Measurements from ENCODE around the gene TBC1D30. TPM values are rescaled to one million over a fixed set of nuclear protein-coding genes. Genes with fewer than 3 reads are reported as not detected.

Gene TBC1D30
- total and polyA plus RNA-seq, 9 of the 15 experiments (the other 6 are each of a cell fraction or from before 2014, with no cell fraction given): 0.07 to 0.55 (median 0.20) TPM; not detected in 1

DNA sequence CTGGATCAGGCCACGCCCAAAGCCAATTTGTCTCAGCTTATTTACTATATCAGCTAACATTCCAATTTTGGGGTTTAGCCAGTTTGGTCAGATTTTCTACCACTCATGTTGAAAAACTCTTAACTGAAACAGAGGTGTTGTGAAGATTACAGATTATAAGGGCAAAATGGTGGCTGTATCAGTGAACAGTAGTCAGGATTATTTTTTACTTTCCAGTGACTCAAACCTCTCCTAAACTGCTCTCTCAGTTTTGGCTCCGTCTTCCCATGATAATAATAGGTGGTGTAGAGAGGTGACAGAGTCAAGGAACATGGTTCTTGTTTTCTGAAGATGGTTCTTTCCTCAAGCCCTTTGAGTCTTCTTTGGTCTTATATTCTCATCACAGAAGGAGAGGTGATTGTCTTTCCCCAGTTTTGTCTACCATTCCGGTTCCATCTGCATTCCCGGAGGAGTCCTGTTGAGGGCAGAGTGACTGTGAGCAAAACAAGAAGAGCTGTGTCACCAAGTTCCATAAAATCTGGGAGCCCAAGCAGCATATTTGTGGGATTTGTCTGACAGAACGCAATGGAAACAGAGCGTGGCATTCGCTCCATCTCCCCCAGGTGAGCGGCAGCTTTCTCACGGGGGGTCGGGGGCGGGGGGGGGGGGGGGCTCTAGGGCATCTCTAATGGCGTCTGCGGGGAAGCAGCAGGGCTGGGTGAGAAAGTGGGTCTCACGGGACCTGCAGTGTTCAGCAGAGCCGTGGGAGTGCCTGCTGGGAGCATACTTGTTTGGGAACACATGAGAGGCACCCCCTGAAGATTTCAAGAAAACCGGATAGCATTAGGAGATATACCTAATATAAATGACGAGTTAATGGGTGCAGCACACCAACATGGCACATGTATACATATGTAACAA is 59.1 kb downstream of the TBC1D30 start:
- Histone ChIP-seq H3K27ac (ENCODE audit: extremely low read depth, low read depth, low read length) (no peak overlapping the region), H3K4me2 (ENCODE audit: insufficient read depth, low read length) (no peak overlapping the region), H3K9me1 (ENCODE audit: control insufficient read depth, insufficient read depth, low read length) (no peaks in the 10 kb centered on the region), H4K20me1 (replicated peaks; ENCODE audit: control insufficient read depth, insufficient read depth, low read length) (no peaks in the 10 kb centered on the region), H3K4me1 (replicated peaks in 1 of 2; ENCODE audit: control insufficient read depth in 2 of 2, insufficient read depth in 2 of 2, low read length in 2 of 2) (no peaks in the 10 kb centered on the region), H3K27me3 (ENCODE audit: control insufficient read depth in 2 of 2, insufficient read depth in 2 of 2, low read length in 2 of 2) (peaks cover 0 to 3% of the 10 kb centered on the region in 2 experiments; a peak in 2 of 5 replicates), H3K36me3 (ENCODE audit: control insufficient read depth, insufficient read depth, low read length) (no peaks in the 10 kb centered on the region), H3K9me3 (replicated peaks; ENCODE audit: control insufficient read depth, insufficient read depth, low read depth, low read length) (no peaks in the 10 kb centered on the region), H3K4me3 (no peak overlapping the region), H3K9ac (ENCODE audit: insufficient read depth in 1 of 2, low read depth in 2 of 2, low read length in 2 of 2) (no peak overlapping the region), H2AFZ (ENCODE audit: low read depth, low read length) (no peak overlapping the region), H3K79me2 (ENCODE audit: control insufficient read depth, insufficient read depth, low read length) (no peaks in the 10 kb centered on the region)
- peak in 1 of 4 experiments; percentile 5 for DNase-seq (ENCODE audit: extremely low read depth in 1 of 4, low spot score in 3 of 4)
- ChIA-PET POLR2A (interaction anchor here (0.6 to 1.0 kb wide), 3 partner anchors 9 to 322 kb away, joined by 3 to 4 read pairs (median 3); no protein-coding TSS in a partner anchor), CTCF (ENCODE audit: low intra/inter-chr PET ratio) (no interaction called here)
- no peak for TF ChIP-seq PHTF2 (CRISPR knock-in tag; IDR thresholded peaks at IDR 0.05)
- no peak for TF ChIP-seq JUN (IDR thresholded peaks at IDR 0.05; ENCODE audit: borderline replicate concordance, low read depth, low read length)
- no peak for TF ChIP-seq JUN (CRISPR knock-in tag; IDR thresholded peaks at IDR 0.05; ENCODE audit: borderline replicate concordance)
- TF ChIP-seq, protein P1, sequence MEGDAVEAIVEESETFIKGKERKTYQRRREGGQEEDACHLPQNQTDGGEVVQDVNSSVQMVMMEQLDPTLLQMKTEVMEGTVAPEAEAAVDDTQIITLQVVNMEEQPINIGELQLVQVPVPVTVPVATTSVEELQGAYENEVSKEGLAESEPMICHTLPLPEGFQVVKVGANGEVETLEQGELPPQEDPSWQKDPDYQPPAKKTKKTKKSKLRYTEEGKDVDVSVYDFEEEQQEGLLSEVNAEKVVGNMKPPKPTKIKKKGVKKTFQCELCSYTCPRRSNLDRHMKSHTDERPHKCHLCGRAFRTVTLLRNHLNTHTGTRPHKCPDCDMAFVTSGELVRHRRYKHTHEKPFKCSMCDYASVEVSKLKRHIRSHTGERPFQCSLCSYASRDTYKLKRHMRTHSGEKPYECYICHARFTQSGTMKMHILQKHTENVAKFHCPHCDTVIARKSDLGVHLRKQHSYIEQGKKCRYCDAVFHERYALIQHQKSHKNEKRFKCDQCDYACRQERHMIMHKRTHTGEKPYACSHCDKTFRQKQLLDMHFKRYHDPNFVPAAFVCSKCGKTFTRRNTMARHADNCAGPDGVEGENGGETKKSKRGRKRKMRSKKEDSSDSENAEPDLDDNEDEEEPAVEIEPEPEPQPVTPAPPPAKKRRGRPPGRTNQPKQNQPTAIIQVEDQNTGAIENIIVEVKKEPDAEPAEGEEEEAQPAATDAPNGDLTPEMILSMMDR (IDR thresholded peaks at IDR 0.05 in 2 of 3, conservative IDR thresholded peaks at IDR 0.05 in 1 of 3; ENCODE audit: insufficient read depth in 2 of 3, low read depth in 1 of 3, low read length in 3 of 3): peak in 1 of 3 experiments; percentile 20; a peak in 1 of 6 replicates
- peak; percentile 15 for FAIRE-seq
- peak; percentile 60 for ATAC-seq
- no TSS peak for BruUV-seq (replicated peaks)
- in situ Hi-C loops (cut with MboI): loop anchor here (25.0 kb wide), 2 partner anchors 1104 to 1529 kb away; no protein-coding TSS in a partner anchor
- intact Hi-C loops (cut with micrococcal nuclease): no loop called here
- 3% methylated on average over 14 of the region's 17 CpGs for WGBS (ENCODE audit: insufficient coverage, low coverage, missing lambda C conversion rate)
